Immature natural killer cell (primary cell): ENCODE results near the gene KLHL6. TPM values are rescaled to one million over a fixed set of nuclear protein-coding genes. Genes with fewer than 3 reads are reported as not detected.

Source experiments
- DNase-seq, 3 donors: peaks; one replicate each; pipeline ENCODE4 v3.0.0; 2022; ENCODE audit warnings: mixed read lengths in 1 of 3
- H3K27ac Mint-ChIP-seq, 6 donors: one replicate each; pipeline ENCODE4 v1.8.0; 2020; ENCODE audit warnings: mixed read lengths in 6 of 6, mild to moderate bottlenecking in 5 of 6, inconsistent platforms in 4 of 6, moderate library complexity in 3 of 6
- H3K27me3 Mint-ChIP-seq, 3 donors: one replicate each; pipeline ENCODE4 v1.8.0; 2020 to 2021; ENCODE audit warnings: low read depth in 3 of 3, mild to moderate bottlenecking in 3 of 3, mixed read lengths in 3 of 3, moderate library complexity in 3 of 3, inconsistent platforms in 1 of 3
- H3K36me3 Mint-ChIP-seq, 3 donors: one replicate each; pipeline ENCODE4 v1.8.0; 2020; ENCODE audit warnings: mixed read lengths in 3 of 3, inconsistent platforms in 2 of 3, mild to moderate bottlenecking in 2 of 3
- H3K4me1 Mint-ChIP-seq, 2 donors: one replicate each; pipeline ENCODE4 v1.8.0; 2020; ENCODE audit warnings: inconsistent platforms in 2 of 2, mild to moderate bottlenecking in 2 of 2, mixed read lengths in 2 of 2, moderate library complexity in 1 of 2
- H3K4me3 Mint-ChIP-seq, 5 donors: one replicate each; pipeline ENCODE4 v1.8.0; 2020; ENCODE audit warnings: mild to moderate bottlenecking in 5 of 5, mixed read lengths in 5 of 5, inconsistent platforms in 3 of 5, moderate library complexity in 3 of 5
- H3K9me3 Mint-ChIP-seq, 6 donors: one replicate each; pipeline ENCODE4 v1.8.0; 2020; ENCODE audit warnings: mild to moderate bottlenecking in 6 of 6, mixed read lengths in 6 of 6, inconsistent platforms in 4 of 6, moderate library complexity in 3 of 6
- polyA plus RNA-seq, 3 donors: library from polyadenylated mRNA; unstranded; fragments of 300-500 nt; fragmentation: Illumina TruSeq; gene quantifications; one replicate each; pipeline ENCODE4 v1.2.3, GENCODE V29; 2021

The KLHL6 gene
- 1 to 10 TPM; 2.2 to 6.1 (median 3.9) TPM for polyA plus RNA-seq

- peak; percentile 72 to 80 (median 80) for DNase-seq
- peaks cover 49 to 53% of the 10 kb centered on the region in 2 donors for H3K4me1 Mint-ChIP-seq
- peaks cover 0 to 13% (median 8%) of the 10 kb centered on the region in 3 donors for H3K36me3 Mint-ChIP-seq
- H3K27me3 Mint-ChIP-seq = peaks cover 9 to 10% (median 9%) of the 10 kb centered on the region in 3 donors
- peak within 1 kb of the TSS; percentile 97 to 100 (median 98) for H3K27ac Mint-ChIP-seq
- H3K9me3 Mint-ChIP-seq = no peaks in the 10 kb centered on the region
- H3K4me3 Mint-ChIP-seq = peak within 1 kb of the TSS; percentile 90 to 100 (median 97)
These were observed at the start of gene KLHL6 for GRCh38 chr3:183555541-183556081. Gene KLHL6 (minus strand): TSS chr3:183555706. CDS start chr3:183555653, 53 bp downstream.

GRCh38 chr3:183597959-183598358 is 42.5 kb upstream of the KLHL6 start:
- Mint-ChIP-seq H3K4me1 (no peaks in the 10 kb centered on the region), H3K4me3 (no peak overlapping the region), H3K27me3 (peaks cover 0 to 7% (median 4%) of the 10 kb centered on the region in 3 donors), H3K36me3 (peaks cover 7 to 8% (median 8%) of the 10 kb centered on the region in 3 donors), H3K27ac (no peak overlapping the region), H3K9me3 (peaks cover 2 to 20% (median 13%) of the 10 kb centered on the region in 6 donors)
- DNase-seq = no peak

- H3K27me3 Mint-ChIP-seq = peaks cover 0 to 10% (median 4%) of the 10 kb centered on the region in 3 donors
- H3K4me1 Mint-ChIP-seq = peaks cover 6 to 8% of the 10 kb centered on the region in 2 donors
- H3K9me3 Mint-ChIP-seq = peaks cover 2 to 20% (median 13%) of the 10 kb centered on the region in 6 donors
- no peak overlapping the region for H3K4me3 Mint-ChIP-seq
- H3K27ac Mint-ChIP-seq = no peak overlapping the region
- peaks cover 7 to 8% (median 8%) of the 10 kb centered on the region in 3 donors for H3K36me3 Mint-ChIP-seq
- DNase-seq = no peak
These were observed 39.1 kb upstream of the KLHL6 start for GRCh38 chr3:183594636-183595035.

GRCh38 chr3:183592821-183593220 is 37.3 kb upstream of the KLHL6 start:
- Mint-ChIP-seq H3K27me3 (peaks cover 0 to 6% (median 2%) of the 10 kb centered on the region in 3 donors), H3K36me3 (peaks cover 0 to under 1% (median under 1%) of the 10 kb centered on the region in 3 donors), H3K9me3 (peaks cover 0 to 10% (median 4%) of the 10 kb centered on the region in 6 donors), H3K4me1 (peaks cover 6 to 8% of the 10 kb centered on the region in 2 donors), H3K27ac (no peak overlapping the region), H3K4me3 (no peak overlapping the region)
- DNase-seq = no peak

- peak overlapping the region in 1 of 6 donors; percentile 58 for H3K27ac Mint-ChIP-seq
- DNase-seq = peak; percentile 19 to 26 (median 20)
- H3K4me1 Mint-ChIP-seq = peaks cover 10 to 15% of the 10 kb centered on the region in 2 donors
- H3K4me3 Mint-ChIP-seq = peak overlapping the region in 4 of 5 donors; percentile 39 to 80 (median 68)
- H3K9me3 Mint-ChIP-seq = peaks cover 0 to 5% (median 0%) of the 10 kb centered on the region in 6 donors
- peaks cover 0 to 6% (median 3%) of the 10 kb centered on the region in 3 donors for H3K27me3 Mint-ChIP-seq
- no peaks in the 10 kb centered on the region for H3K36me3 Mint-ChIP-seq
These were observed 36.5 kb upstream of the KLHL6 start for GRCh38 chr3:183591881-183592521.

GRCh38 chr3:183590442-183590841 is 34.9 kb upstream of the KLHL6 start:
- Mint-ChIP-seq H3K4me3 (no peak overlapping the region), H3K9me3 (peaks cover 0 to 1% (median 0%) of the 10 kb centered on the region in 6 donors), H3K27me3 (peaks cover 0 to 3% (median 1%) of the 10 kb centered on the region in 3 donors), H3K27ac (no peak overlapping the region), H3K36me3 (no peaks in the 10 kb centered on the region), H3K4me1 (peaks cover 17 to 24% of the 10 kb centered on the region in 2 donors)
- no peak for DNase-seq

- H3K27ac Mint-ChIP-seq = peak overlapping the region in 1 of 6 donors; percentile 37
- no peak overlapping the region for H3K4me3 Mint-ChIP-seq
- no peaks in the 10 kb centered on the region for H3K36me3 Mint-ChIP-seq
- H3K9me3 Mint-ChIP-seq = peaks cover 0 to 1% (median 0%) of the 10 kb centered on the region in 6 donors
- DNase-seq = no peak
- H3K4me1 Mint-ChIP-seq = peaks cover 17 to 22% of the 10 kb centered on the region in 2 donors
- H3K27me3 Mint-ChIP-seq = peaks cover 0 to 3% (median 1%) of the 10 kb centered on the region in 3 donors
These were observed 31.8 kb upstream of the KLHL6 start for GRCh38 chr3:183587336-183587735.

GRCh38 chr3:183586477-183586876 is 31.0 kb upstream of the KLHL6 start:
- peaks cover 0 to 1% (median 0%) of the 10 kb centered on the region in 6 donors for H3K9me3 Mint-ChIP-seq
- H3K4me3 Mint-ChIP-seq = no peak overlapping the region
- H3K27me3 Mint-ChIP-seq = peaks cover 0 to 1% (median 1%) of the 10 kb centered on the region in 3 donors
- no peak for DNase-seq
- peaks cover 12 to 16% of the 10 kb centered on the region in 2 donors for H3K4me1 Mint-ChIP-seq
- H3K36me3 Mint-ChIP-seq = no peaks in the 10 kb centered on the region
- H3K27ac Mint-ChIP-seq = peak overlapping the region in 1 of 6 donors; percentile 6

- no peak overlapping the region for H3K4me3 Mint-ChIP-seq
- no peak overlapping the region for H3K27ac Mint-ChIP-seq
- DNase-seq = no peak
- H3K36me3 Mint-ChIP-seq = no peaks in the 10 kb centered on the region
- peaks cover 12 to 16% of the 10 kb centered on the region in 2 donors for H3K4me1 Mint-ChIP-seq
- peaks cover 0 to 1% (median 0%) of the 10 kb centered on the region in 6 donors for H3K9me3 Mint-ChIP-seq
- peaks cover 0 to 1% (median 1%) of the 10 kb centered on the region in 3 donors for H3K27me3 Mint-ChIP-seq
These were observed 29.4 kb upstream of the KLHL6 start for GRCh38 chr3:183584914-183585280.

- Mint-ChIP-seq H3K4me3 (no peak overlapping the region), H3K9me3 (peaks cover 0 to 1% (median 0%) of the 10 kb centered on the region in 6 donors), H3K4me1 (peaks cover 12 to 16% of the 10 kb centered on the region in 2 donors), H3K36me3 (no peaks in the 10 kb centered on the region), H3K27me3 (peaks cover 0 to 1% (median 1%) of the 10 kb centered on the region in 3 donors), H3K27ac (no peak overlapping the region)
- no peak for DNase-seq
These were observed 28.9 kb upstream of the KLHL6 start for GRCh38 chr3:183584246-183584913.

- Mint-ChIP-seq H3K27me3 (peaks cover 1 to 2% (median 1%) of the 10 kb centered on the region in 3 donors), H3K36me3 (no peaks in the 10 kb centered on the region), H3K9me3 (peaks cover 0 to 1% (median 0%) of the 10 kb centered on the region in 6 donors), H3K4me3 (no peak overlapping the region), H3K27ac (no peak overlapping the region), H3K4me1 (peaks cover 12 to 16% of the 10 kb centered on the region in 2 donors)
- no peak for DNase-seq
These were observed 28.1 kb upstream of the KLHL6 start for GRCh38 chr3:183583331-183584245.

- H3K27ac Mint-ChIP-seq = no peak overlapping the region
- DNase-seq = no peak
- peaks cover 0 to 6% (median 4%) of the 10 kb centered on the region in 3 donors for H3K27me3 Mint-ChIP-seq
- H3K36me3 Mint-ChIP-seq = no peaks in the 10 kb centered on the region
- H3K4me3 Mint-ChIP-seq = no peak overlapping the region
- H3K9me3 Mint-ChIP-seq = peaks cover 0 to 1% (median 0%) of the 10 kb centered on the region in 6 donors
- H3K4me1 Mint-ChIP-seq = peaks cover 8 to 10% of the 10 kb centered on the region in 2 donors
These were observed 26.7 kb upstream of the KLHL6 start for GRCh38 chr3:183582161-183582560.
